AG08396 (cell line): ENCODE data around the gene GJA1.
"Not testable (repeated sequence)": the region's sequence is repeated elsewhere in the genome, so short reads cannot be mapped to it uniquely, and the experiment has no call there.

Experiments
- DNase-seq: peaks from one replicate; pipeline ENCODE4 v3.0.0; 2012; ENCODE audit warnings: low spot score, mixed read lengths

Gene GJA1

GRCh38 chr6:121436960-121437850, 1.8 kb downstream of the GJA1 start:
- peak; percentile 49 for DNase-seq

DNA sequence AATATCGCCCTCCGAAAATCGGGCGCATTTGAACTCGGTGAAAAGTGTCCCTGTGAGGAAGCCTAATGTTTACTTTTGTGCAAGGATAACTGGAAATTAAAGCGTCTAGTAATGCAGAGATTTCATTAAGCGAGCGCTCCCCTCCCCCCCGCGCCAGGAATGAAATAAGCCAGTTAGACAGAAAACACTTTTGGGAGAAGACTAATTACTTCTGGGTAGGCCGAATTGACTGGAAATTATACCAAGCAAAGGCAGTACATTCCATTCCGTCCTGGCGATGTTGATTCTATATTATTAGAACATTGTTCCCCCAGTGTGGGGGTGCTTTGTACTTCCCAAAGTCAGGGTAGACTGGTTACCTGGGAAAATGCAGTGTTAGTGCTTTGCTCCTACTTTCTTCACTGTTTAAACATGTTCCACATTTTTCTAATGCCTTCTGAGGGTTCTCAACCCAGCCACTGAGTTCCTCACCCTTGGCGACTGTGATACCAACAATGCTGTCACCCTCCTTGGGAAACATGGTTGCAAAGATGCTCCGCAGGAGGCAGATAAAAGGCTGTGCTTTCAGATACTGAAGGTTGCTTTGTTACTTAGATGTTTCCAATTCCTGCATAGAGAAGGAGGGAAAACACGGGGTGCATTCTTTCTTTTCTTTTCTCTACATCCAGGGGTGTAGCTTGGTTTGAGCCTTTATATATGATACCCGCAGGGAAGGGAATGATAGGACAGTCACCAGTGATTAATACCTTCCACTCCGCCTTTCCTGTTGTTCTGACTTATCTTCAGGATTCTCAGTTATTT, 2.6 kb downstream of the GJA1 start:
- DNase-seq, result no peak

GRCh38 chr6:121438869-121439268, 3.4 kb downstream of the GJA1 start:
- DNase-seq, result no peak

DNA sequence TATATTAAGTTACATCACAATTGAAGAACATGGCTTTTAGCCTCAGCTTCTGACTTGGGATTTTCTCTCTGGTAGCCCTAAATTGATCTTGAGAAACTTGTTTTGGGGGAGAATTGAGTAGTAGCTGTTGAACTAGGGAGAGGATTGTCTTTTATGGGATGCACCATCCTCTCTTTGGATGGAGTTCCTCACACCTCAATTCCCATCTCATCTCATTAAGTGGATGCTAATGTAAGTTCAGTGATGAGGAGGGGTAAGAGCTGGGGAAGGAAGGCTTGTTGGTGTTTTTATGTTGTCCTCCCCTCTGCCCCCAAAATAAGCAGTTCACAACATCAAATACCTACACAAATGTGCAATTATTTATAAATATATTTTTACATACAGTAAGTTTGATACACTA, 4.0 kb downstream of the GJA1 start:
- DNase-seq, result no peak

DNA sequence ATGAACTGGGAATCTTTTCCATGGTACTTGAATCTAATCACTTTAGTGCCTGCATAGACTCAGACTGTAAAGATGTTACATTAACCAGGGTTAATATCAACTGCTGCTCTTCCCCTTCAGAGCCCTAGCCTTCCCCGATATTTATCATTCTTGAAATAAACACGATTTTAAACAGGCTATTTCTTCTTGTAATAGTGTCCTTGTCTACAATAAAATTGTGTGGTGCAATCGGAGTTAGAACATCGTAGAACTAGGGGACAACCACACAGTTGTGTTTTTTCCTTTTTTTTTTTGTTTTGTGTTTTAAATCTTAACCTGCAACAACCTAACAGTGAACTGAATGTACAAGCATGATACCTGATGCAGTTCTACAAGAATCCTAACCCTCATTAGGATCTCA, 4.5 kb downstream of the GJA1 start:
- no peak for DNase-seq

DNA sequence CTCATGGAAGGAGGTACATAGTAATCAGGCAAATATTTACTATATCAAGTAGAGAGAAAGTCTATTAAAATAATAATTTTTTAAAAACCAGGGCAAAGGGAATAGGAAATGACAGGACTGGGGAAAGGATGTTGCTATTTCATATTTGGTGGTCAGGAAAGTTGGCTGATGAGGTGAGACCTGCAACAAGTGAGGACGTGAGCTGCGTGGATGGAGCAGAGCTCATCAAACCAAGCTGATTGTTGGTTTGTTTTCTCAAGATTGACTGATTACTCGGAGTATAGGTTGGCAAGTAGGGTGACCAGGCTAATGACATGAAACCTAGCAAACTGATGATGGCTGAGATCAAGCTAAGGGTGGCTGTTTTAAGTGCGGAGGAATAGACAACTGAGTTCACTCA, 6.0 kb downstream of the GJA1 start:
- DNase-seq, result no peak

DNA sequence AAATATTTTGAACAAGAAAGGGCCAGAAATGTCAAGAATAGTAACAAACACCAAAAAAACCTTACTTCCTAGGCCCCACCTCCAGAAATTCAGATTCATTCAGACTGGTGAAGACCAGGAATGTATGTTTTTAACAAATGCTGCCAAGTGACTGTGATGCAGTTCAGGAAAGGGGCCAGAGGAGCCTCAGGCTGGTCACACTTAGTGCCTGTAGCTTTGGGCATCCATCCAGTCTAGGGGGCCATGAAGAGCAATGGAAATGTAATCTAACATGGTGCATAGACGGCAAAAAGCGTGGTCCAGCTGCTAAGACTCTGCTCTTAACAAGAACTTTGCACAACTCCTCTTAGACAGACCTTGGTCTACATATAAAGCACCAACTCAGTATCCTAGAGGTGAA, 7.1 kb downstream of the GJA1 start:
- DNase-seq, result no peak

DNA sequence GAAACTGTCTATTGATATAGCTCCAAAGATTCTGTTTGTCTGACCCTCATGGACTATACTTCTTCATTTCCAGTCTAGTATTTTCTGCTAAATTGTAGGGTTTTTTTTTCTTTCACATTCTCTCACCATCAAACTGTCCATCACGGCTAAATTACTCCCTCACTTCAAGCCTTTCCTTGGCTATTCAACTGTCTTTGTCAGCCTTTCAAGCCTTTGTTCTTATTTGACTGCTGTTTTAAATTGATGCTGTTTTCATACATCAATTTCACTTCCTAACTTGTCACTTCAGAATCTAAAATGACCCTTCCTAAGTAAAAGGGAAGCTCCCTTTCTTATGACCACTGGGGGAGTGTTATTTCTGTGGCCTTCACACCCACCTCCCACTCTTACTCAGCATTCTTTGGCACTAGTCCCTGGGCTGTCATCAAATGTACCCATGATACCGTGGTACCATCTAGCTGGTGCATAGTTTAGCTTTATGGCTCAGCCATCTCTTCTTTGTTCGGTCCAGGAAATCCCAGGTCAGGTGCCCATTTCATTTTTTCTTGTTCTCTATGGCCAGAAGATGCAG, 8.6 kb downstream of the GJA1 start:
- no peak for DNase-seq

GRCh38 chr6:121446705-121447104, 11.3 kb downstream of the GJA1 start:
- not testable (repeated sequence) for DNase-seq

DNA sequence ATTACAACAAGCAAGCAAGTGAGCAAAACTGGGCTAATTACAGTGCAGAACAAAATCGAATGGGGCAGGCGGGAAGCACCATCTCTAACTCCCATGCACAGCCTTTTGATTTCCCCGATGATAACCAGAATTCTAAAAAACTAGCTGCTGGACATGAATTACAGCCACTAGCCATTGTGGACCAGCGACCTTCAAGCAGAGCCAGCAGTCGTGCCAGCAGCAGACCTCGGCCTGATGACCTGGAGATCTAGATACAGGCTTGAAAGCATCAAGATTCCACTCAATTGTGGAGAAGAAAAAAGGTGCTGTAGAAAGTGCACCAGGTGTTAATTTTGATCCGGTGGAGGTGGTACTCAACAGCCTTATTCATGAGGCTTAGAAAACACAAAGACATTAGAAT, 12.3 kb downstream of the GJA1 start:
- DNase-seq, result not testable (repeated sequence)

GRCh38 chr6:121448528-121448927, 13.1 kb downstream of the GJA1 start:
- not testable (repeated sequence) for DNase-seq

DNA sequence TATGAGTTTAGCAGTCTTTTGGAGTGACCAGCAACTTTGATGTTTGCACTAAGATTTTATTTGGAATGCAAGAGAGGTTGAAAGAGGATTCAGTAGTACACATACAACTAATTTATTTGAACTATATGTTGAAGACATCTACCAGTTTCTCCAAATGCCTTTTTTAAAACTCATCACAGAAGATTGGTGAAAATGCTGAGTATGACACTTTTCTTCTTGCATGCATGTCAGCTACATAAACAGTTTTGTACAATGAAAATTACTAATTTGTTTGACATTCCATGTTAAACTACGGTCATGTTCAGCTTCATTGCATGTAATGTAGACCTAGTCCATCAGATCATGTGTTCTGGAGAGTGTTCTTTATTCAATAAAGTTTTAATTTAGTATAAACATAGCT, 13.9 kb downstream of the GJA1 start:
- no peak for DNase-seq

- DNase-seq, result no peak
Measured at GRCh38 chr6:121450242-121450641, 14.8 kb downstream of the GJA1 start.

GRCh38 chr6:121451250-121451649, 15.8 kb downstream of the GJA1 start:
- no peak for DNase-seq

- DNase-seq, result no peak
Measured at GRCh38 chr6:121453191-121453590, 17.7 kb downstream of the GJA1 start.

DNA sequence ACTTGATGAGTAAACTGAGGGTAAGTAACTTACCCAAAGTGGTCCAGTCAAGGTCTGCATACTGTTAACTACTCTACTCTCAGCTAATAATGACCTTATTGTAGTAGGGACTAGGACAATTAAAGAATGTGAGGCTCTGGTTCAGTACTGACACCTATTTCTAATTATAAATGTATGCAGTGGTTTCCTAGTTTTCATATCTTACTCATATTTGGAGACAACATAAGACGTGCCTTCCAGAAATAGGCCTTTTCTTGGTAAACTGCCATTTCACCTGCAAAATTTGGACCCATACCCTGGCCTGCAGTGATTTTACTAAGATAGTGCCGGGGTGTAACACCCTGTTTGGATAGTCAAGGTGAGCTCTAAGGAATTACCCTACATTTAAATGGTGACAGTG, 24.7 kb downstream of the GJA1 start:
- DNase-seq, result no peak

GRCh38 chr6:121463087-121463486, 27.6 kb downstream of the GJA1 start:
- DNase-seq, result no peak

DNA sequence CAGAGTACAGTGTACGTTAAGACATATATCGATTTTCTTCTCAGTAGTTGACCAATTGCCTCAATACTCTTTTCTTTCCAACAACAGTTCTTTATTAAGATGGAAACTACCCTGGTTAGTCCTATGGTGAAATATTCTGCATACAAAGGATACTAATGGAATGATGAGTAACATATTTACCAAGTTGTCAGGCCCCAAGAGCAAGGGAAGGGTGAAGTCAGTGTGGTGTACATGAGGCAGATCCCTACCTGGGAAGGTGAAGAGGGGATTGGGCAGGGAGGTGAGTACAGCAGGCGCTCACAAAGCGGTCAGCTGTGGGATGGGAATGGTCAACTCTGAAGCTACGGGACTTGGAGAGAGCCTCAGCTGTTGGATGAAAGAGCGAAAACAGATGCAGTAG, 29.7 kb downstream of the GJA1 start:
- DNase-seq, result no peak

DNA sequence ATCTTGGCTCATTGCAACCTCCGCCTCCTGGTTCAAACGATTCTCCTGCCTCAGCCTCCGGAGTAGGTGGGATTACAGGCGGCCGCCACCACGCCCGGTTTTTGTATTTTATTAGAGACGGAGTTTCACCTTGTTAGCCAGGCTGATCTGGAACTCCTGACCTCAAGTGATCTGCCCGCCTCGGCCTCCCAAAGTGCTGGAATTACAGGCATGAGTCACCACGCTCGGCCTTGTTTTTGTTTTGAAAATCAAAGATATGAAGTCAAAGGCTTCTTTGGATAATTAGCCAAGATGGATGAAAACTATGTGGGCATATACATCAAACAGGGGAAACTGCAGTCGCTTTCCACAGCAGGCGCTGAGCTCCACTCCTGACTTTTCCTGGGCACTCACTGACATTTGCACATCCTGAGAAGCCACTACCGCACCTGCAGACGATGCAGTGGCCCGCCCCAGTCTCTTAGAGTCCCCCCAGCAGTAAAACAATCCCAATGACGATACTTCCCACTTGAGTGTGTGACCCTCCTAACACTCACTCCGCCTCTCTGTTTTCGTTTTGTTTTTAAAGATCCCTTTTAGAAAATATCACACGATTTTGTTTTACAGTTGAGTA, 44.1 kb downstream of the GJA1 start:
- DNase-seq, result no peak

DNA sequence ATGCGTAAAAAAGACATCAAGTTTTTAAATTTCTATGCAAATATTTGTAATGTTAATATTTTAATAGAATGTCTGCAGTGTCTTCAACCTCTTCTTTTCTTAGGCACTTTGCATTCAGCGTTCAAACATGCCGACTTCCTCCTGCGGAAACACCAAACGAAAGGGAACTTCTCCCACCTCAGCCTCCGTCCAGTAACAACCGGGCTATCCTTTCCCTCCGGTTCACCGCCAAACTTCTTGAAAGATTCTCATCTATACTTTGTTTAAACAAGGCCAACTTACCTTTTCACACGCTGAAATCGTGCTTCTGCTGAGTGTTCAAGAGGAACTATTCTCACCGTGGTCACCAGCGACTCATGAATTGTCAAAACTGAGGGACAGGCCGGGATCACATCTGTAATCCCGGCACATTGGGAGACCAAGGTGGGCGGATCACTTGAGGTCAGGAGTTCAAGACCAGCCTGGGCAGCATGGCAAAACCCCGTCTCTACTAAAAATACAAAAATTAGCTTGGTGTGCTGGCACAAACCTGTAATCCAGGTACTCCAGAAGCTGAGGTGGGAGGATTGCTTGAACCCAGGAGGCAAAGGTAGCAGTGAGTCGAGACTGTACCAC, 44.8 kb downstream of the GJA1 start:
- no peak for DNase-seq

GRCh38 chr6:121482004-121482693, 46.7 kb downstream of the GJA1 start:
- peak; percentile 31 for DNase-seq
